Measurements from ENCODE around the gene DIAPH2.

DIAPH2 gene

DNA sequence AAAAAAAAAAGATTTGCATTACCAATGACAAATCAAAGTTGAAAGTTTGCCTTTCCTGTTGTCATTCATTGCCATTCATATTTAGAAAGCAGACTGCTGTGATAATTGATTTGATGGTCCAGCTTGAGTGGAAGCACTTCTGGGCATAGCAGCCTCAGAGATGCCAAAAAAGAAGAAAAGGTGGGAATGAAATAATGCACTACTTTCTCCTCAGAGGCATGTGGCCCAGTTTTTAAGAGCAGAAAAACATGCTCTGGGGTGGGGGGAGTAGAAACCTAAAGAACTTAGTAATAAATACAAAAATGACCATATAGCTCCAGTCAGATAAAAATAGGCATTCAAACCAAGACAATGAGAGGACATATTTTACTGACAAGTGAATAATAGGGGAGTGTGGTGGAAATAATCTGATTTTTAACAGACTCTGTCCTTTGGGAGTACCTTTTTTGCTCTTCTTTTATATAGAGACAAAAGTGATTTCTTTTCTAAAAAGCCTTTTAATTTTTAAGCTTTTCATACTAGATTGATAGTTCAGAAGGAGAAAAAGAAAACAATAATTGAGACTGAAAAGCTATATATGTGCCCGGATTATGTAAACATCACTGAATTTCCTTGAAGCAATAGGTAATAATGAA lies 798.1 kb downstream of the DIAPH2 start:
- no peak for DNase-seq (ENCODE audit: low spot score)

DNA sequence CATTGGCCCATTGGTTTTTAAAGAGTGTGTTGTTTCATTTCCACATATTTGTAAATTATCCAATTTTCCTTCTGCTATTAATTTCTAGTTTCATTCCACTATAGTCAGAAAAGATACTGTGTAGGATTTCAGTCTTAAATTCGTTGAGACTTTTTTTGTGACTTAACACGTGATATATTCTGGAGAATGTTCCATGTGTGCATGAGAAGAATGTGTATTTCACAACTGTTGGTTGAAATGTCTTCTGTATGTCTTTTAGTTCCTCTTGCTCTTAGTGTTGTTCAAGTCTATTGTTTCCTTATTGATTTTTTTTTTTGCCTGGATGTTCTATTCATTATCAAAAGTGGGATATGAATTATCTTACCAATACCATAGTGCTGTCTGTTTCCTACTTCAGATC lies 806.0 kb downstream of the DIAPH2 start:
- DNase-seq (ENCODE audit: low spot score), result no peak

GRCh38 chrX:97494756-97495372 lies 810.2 kb downstream of the DIAPH2 start:
- no peak for DNase-seq (ENCODE audit: low spot score)

- no peak for DNase-seq (ENCODE audit: low spot score)
These were observed 813.5 kb downstream of the DIAPH2 start for GRCh38 chrX:97498093-97498492.

- DNase-seq (ENCODE audit: low spot score), result no peak
These were observed 819.8 kb downstream of the DIAPH2 start for GRCh38 chrX:97504431-97504830.

DNA sequence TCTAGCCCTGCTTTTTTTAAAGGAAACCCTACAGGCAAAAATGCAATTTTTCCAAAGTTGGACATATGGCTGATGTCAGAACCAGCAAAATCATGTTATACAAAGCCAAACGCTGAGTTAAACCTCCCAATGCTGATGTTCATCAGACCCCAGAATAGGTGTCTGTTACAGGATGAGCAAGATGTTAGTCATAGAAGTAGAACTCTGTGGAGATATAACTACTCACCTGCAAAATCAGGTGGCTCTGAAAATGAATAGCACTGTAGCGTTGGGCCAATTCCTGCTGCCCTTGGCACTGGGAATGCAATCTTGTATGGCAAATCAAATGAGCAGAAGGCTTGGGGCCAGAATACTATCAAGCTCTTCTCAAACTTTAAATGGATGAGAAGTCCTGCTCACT lies 833.1 kb downstream of the DIAPH2 start:
- no peak for DNase-seq (ENCODE audit: low spot score)

DNA sequence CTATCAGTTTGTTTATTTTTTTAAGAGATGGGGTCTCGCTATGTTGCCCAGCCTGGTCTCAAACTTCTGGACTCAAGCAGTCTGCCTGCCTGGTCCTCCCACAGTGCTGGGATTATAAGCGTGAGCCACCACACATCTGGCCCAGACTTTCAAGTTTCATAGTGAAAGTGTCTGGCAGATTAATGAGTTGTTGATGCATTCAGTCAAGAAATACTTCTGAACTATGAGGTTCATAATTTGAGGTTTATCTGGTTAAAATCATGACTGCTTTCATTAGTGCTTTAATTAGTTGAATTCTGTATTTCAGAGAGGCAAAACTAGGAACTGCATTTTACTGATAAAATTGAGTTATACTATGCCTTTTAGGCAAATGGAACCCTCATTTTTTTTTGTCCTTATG lies 837.7 kb downstream of the DIAPH2 start:
- DNase-seq (ENCODE audit: low spot score), result no peak

- DNase-seq (ENCODE audit: low spot score), result no peak
These were observed 839.7 kb downstream of the DIAPH2 start for GRCh38 chrX:97524340-97524739.

DNA sequence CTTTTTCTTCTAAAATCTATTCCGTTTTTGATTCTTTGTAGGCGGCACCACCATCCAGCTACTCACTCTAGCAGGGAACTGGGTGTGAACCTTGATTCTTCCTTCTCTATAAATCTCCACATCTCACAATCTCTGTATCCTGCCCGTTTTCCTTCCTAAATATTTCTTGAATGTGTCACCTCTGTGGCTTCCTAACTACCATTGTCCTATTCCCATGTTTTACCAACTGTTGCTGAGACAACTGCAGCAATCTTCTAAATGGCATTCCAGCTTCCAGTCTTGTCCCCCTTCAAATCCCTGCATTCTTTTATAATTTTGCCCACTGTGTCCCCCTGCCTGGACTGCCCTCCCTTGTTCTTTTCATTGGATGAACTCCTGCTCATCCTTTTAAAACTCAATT lies 840.4 kb downstream of the DIAPH2 start:
- no peak for DNase-seq (ENCODE audit: low spot score)

DNA sequence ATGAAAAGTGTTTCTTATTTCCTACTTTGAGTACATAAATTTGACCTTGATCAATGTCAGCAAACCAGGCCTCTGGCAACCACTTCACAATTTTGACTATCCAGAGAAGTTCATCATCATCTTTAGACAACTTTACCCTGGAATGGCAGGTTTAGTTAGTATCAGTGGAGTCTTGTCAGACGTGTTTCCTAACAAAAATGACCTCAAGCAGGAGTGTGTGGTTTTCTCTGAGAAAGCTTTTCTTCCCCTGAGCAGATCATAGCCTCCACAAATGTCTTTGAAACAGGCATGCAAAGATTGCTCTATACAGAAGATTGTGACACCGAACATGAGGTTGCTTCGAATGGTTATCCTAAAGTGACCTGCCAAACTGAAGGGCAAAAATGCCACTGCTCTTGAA lies 841.3 kb downstream of the DIAPH2 start:
- DNase-seq (ENCODE audit: low spot score), result no peak

- DNase-seq (ENCODE audit: low spot score), result no peak
These were observed 843.1 kb downstream of the DIAPH2 start for GRCh38 chrX:97527725-97528124.

GRCh38 chrX:97529536-97530200 lies 845.0 kb downstream of the DIAPH2 start:
- DNase-seq (ENCODE audit: low spot score), result no peak

GRCh38 chrX:97531825-97532224 lies 847.2 kb downstream of the DIAPH2 start:
- no peak for DNase-seq (ENCODE audit: low spot score)

DNA sequence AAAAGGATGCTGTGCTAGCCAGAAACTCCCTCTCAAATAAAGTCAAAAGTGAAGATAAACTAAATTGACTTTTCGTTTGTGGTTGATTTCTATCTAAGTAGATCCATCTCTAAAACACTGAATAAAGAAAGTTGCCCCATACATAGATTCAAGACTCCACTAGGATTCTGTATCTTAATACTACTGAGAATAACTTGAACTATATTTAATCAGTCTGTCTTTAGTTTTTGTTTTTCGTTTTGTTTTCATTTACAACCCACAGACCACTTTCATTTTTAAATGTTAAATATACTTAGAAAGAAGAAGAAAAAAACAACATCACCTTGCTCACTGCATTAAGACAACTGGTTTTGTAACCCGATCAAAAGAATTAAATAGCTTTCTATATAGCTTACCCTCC lies 854.1 kb downstream of the DIAPH2 start:
- no peak for DNase-seq (ENCODE audit: low spot score)

DNA sequence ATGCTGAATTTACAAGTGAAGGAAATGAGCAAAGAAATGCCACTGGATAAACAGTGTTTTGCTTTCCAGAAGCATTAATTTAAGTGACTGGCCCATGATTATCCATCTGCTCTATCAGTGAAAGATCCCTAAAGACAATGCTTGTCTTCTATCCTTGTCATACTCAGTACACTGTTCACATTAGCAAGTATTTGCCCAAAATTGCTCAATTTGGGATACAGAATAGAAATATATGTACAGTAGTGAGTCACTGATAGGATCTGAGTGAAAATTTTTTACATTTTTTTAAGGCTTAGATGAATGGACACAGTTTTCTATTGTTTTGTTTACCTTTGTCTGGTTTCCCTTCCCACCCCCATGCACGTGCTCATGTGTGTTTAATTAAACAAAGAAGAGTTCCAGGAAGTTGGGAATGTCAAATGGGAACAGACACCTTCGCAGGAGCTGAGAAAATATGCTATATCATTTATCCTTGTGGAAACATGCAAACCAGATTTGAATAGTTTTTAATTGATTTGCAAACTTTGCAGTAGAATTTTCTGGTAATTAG lies 855.4 kb downstream of the DIAPH2 start:
- DNase-seq (ENCODE audit: low spot score), result no peak

DNA sequence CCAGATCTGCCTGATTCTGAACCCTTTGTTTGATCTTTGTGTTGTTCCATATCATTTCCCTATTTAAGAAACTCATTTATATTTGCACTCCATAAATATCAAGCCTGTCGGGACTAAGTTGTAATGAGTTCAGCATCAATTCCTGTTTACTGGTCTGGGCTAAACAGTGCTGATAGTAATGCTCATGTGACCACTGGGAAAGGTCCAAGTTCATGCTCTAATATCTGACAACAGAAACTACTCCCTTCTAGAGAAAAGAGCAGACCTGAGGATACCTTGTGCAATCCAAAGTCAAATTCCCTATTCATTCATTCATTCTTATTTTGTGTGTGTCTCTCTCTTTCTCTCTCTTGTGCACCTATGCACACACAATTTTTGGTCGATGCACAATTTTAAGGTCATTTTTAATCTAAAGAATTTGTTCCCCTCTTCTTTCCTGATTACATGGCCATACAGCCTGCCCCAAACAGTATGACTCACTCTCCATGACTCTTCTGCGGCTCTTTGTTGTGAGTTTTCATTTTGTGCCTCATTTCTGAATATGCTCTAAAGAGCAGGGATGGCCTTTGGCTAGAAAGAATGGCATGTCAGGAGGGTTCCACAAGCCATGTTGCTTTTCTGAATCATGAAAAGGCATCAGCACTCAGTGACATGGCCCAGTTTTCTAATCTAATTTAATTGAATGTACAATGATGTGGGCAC lies 863.4 kb downstream of the DIAPH2 start:
- DNase-seq (ENCODE audit: low spot score), result no peak

DNA sequence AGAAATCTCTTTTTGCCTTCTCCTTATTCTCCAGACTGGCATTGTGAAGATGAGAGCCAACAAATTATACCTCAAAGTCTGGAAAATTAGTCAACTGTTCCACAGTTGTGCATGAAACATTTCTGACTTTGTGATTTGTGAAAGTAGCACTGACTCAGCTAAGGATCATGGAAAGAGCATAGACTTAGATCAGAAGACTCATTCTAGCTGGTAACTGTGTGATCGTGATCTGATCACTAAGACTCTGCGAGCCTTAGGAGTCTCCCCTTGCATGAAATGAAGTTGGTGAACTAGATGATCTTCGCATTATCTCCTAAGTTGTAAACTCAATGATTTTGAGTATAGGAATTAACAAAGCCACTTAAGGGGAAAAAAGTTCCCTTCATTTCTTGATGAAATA lies 867.2 kb downstream of the DIAPH2 start:
- no peak for DNase-seq (ENCODE audit: low spot score)

- DNase-seq (ENCODE audit: low spot score), result no peak
These were observed 869.2 kb downstream of the DIAPH2 start for GRCh38 chrX:97553833-97554232.

GRCh38 chrX:97556359-97556758 lies 871.7 kb downstream of the DIAPH2 start:
- no peak for DNase-seq (ENCODE audit: low spot score)

GRCh38 chrX:97563531-97564133 lies 879.0 kb downstream of the DIAPH2 start:
- DNase-seq (ENCODE audit: low spot score), result peak; percentile 12

- no peak for DNase-seq (ENCODE audit: low spot score)
These were observed 879.9 kb downstream of the DIAPH2 start for GRCh38 chrX:97564496-97564895.

GRCh38 chrX:97587171-97587570 lies 902.5 kb downstream of the DIAPH2 start:
- DNase-seq (ENCODE audit: low spot score), result no peak
